Fibroblast of skin of right biceps (primary cell): ENCODE measurements around the gene LENG9.
"Not testable (repeated sequence)": the region's sequence is repeated elsewhere in the genome, so short reads cannot be mapped to it uniquely, and the experiment has no call there.

Experiments used
- DNase-seq: peaks from one replicate; pipeline ENCODE4 v3.0.0-alpha.2; 2013

The LENG9 gene

DNA sequence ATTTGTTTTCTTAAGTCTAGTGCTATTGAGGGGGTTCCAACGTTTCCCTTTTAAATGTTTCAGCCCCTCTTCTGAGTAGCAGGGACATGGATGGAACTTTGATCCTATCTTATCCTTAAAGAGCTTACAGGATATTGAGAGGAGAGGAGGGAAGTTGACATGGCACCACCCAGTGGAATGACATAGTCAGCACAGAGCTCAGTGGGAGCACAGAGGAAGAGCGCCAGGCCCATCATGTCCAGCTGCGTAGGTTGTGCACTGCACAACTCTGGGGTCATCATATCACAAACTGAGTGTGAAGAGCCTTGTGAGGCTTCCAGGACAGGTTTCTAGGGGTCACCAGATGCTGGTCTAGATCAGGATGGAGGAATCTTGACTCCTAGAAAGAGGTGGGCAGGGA is 14.1 kb upstream of the LENG9 start:
- DNase-seq, result no peak

- DNase-seq, result no peak
These were observed 12.1 kb upstream of the LENG9 start for GRCh38 chr19:54475706-54476105.

DNA sequence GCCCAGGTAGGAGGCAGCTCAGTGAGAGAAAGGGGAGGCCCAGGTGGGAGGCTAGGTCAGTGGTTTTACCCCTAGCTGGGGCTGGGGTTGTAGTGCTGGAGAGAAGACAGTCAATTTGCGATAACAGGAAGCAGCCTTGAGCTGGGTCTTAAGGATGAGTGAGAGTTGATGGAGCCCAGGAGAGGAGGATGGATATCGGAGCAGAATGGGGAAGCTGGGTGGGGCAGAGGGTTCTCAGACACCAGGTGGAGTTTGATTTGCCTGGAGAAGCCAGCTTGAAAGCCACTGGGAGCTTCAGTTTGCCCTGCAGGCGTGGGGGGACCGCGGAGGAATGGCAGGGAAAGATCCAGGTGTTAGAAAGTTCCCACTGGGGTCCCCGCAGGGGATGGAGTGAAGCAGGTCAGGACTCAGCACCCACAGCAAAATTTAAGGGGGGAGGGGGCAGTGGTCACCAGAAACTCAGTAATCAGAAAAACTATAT is 10.4 kb upstream of the LENG9 start:
- no peak for DNase-seq

DNA sequence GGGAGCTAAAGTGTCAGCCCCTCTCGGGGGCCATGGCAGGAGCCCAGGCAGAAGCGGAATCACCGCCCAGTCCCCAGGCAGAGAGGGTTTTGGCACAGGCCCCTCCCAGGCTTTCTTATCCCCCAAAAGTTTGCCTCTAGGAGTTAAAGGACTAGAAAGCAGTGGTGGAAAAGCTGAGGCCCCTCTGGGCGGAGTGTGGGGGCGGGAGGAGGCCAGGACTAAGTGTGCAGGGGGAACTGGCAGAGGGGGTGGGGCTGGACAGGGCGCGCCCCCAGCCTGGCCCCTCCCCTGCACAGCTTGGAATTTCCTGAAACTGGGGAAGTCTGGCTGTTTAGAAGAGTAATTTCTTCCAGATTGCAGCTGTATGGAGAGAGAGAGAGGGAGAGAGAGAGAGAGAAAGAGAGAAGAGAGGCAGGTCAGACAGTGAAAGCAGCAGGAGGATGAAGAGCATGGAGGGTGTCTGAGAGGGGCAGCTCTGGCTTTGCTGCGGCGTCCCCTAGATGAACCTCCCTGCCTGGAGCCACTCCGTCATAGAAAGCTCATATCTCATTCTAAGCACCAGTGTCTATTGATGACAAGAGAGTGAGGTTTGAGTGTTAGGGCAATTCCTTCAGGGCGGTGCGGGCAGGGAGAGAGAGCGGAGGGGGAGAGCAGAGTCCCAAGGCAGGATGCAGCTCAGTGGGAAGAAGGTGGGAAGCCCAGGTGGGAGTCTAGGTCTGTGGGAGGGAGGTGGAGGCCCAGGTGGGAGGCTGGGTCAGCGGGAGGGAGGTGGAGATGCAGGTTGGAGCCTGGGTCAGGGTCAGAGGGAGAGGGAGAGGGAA is 9.7 kb upstream of the LENG9 start, which contains the start of gene CDC42EP5:
CDC42EP5 (minus strand) TSS at position 226 of the 821 bp plus-strand sequence. CDS start 7,749 bp downstream, outside the sequence.
- DNase-seq, result peak; percentile 93

GRCh38 chr19:54470991-54471782 is 7.6 kb upstream of the LENG9 start:
- DNase-seq, result no peak

- DNase-seq, result no peak
These were observed 6.8 kb upstream of the LENG9 start for GRCh38 chr19:54470276-54470887.

- DNase-seq, result no peak
These were observed 5.9 kb upstream of the LENG9 start for GRCh38 chr19:54469496-54469934.

DNA sequence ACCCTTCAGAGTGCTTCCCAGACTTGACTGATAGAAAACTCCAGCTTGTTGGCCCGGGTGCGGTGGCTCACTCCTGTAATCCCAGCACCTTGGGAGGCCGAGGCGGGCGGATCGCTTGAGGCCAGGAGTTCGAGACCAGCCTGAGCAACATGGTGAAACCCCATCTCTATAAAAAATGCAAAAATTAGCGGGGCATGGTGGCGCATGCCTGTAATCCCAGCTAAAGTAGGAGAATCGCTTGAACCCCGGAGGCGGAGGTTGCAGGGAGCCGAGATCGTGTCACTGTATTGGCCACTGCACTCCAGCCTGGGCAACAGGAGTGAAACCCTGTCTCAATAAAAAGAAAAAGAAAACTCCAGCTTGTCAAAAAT is 2.5 kb upstream of the LENG9 start:
- DNase-seq, result not testable (repeated sequence)

DNA sequence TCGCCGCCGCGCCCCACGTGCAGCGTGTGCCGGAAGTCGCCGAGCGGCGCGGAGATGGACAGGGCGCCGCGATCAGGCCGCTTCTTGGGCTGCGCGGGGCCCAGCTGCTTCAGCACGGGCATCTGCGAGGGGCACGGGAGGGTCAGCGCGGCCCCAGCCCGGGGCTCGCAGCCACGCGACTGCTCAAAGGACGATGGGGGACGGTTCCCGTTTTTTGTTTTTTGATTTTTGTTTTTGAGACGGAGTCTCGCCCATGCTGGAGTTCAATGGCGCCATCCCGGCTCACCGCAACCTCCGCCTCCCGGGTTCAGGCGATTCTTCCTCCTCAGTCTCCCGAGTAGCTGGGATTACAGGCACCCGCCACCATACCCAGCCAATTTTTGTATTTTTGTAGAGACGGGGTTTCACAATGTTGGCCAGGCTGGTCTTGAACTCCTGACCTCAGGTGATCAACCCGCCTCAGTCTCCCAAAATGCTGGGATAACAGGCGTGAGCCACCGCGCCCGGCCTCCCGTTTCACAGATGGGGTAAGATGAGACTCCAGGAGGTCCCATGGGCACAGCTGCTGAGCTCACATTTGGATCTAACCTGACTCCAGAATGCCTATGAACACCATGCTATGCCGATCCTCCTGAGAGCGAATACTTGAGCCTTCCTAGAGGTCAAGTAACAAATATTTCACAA is 2.0 kb upstream of the LENG9 start:
- no peak for DNase-seq

GRCh38 chr19:54464630-54465425 is 1.2 kb upstream of the LENG9 start:
- DNase-seq, result peak; percentile 87

DNA sequence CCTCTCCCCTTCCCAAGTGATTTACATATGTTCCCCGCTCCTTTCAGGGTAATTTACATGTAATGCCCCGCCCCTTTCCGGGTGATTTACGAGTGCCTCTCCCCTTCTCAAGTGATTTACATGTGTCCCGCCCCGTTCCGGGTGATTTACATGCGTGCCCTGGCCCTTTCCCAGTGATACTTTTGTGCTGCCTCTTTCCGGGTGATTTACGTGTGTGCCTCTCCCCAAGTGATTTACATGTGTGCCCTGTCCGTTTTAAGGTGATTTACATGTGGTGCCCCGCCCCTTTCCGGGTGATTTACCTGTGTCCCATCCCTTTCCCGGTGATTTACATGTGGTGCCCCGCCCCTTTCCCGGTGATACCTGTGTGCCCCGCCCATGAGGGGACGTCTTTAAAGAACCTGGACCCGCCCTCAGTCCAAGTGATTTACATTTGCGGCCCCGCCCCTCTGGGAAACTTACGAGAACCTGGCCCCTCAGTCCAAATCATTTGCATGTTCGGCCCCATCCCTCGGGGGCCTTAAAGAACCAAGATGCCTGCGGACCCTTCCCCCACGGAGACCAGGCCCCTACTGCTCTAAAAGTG is 559 bp upstream of the LENG9 start:
- DNase-seq, result peak; percentile 80

- DNase-seq, result peak; percentile 81
These were observed 685 bp downstream of the LENG9 start for GRCh38 chr19:54462655-54463530.

DNA sequence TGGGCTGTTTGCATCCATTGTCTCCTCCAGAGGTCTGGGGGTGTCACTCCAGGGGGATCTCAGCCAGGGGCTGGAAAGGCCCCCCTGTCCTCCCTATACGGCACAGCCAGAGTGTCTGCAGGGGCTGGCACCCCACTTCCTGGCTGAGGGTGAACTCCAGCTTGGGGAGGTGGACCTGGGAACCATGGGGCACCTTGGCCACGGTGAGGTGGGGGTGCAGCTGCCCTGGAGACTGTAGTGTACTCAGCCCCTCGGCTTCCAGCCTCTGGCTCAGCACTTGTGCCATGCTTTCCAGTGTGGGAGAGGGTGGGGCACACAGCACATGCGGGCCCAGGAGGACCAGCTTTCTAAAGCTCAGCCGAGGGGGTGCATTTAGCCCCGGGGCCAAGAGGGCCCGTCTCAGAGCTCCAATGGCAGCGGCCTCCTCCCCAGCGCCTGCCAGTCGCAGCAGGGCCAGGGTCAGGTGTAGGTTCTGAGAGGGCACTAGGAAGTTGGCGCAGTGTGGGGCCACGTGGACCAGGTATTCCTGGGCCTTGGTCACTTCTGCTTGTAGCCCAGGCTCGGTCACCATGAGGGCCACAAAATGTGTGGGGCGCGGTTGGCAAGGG is 1.4 kb downstream of the LENG9 start:
- no peak for DNase-seq

DNA sequence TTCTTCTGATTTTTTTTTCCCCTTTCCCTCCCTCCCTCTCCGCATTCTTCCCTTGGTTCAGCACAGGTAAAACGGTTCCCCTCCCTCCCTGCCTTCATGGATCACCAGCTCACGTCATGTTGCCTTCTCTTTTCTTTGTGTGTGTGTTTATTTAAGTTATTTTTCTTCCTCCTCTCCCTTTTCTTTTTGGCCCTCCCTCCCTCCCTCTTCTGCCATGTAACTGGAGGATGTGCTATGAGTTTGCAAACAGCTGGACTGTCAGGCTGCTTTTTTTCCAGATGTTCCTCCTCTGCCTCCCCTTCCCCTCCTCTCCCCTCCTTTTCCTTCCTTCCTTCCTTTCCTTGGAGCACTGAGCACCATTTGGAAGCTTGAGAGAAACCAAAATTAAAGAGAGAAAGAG is 2.0 kb downstream of the LENG9 start:
- DNase-seq, result no peak

DNA sequence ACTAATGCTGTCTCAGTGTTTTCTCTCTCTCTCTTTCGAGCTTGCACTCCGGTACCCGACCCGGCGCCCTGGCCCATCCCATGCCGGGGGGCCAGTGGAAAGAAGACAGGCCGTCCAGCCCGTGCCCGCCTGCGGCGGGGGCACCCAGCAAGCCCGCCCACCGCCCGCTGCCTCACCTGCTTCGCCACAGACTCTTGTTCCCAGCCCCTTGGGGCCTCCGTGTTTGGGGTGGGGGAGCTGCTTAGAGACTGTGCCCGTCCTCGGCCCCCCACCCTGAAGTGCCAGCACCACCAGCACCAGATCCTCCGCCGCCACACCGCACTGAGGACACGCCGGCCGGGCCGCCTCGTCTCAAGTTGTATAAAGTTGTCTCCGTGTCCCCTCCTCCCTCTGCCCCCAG is 2.4 kb downstream of the LENG9 start:
- DNase-seq, result no peak

DNA sequence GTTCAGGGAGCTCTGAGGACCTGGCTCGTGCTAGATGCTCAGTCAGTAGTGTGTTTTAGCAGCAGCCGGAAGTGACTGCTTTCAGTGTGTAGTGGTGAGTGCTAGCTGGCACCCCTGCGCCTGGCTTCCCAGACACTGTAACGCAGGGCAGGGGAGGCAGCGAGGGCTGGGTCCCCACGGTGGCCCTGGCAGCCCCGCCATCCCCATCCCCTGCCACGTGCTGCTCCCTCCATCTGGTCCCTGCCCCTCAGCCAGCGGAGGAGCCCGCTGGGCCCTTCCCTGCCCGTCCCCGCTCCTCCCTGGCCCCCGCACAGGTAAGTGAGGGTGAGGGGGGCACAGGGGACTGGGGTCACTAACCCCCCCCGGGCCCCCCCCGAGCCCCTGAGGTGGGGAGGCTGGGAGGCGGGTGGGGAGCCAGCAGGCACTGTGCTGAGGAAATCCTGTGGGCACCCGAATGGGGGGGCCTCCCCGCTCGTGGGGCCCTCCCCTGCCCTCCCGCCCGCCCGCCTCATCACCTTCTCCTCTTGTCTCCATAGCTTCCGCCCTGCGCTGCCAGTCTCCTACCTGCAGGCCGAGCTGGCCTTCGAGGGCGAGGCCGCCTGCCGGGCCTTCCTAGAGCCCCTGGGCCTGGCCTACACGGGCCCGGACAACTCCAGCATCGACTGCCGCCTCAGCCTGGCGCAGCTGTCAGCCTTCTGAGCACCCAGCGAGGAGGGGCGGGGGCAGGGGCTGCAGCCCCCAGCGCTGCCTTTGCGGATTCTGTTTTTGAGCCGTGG is 3.2 kb downstream of the LENG9 start:
- no peak for DNase-seq

DNA sequence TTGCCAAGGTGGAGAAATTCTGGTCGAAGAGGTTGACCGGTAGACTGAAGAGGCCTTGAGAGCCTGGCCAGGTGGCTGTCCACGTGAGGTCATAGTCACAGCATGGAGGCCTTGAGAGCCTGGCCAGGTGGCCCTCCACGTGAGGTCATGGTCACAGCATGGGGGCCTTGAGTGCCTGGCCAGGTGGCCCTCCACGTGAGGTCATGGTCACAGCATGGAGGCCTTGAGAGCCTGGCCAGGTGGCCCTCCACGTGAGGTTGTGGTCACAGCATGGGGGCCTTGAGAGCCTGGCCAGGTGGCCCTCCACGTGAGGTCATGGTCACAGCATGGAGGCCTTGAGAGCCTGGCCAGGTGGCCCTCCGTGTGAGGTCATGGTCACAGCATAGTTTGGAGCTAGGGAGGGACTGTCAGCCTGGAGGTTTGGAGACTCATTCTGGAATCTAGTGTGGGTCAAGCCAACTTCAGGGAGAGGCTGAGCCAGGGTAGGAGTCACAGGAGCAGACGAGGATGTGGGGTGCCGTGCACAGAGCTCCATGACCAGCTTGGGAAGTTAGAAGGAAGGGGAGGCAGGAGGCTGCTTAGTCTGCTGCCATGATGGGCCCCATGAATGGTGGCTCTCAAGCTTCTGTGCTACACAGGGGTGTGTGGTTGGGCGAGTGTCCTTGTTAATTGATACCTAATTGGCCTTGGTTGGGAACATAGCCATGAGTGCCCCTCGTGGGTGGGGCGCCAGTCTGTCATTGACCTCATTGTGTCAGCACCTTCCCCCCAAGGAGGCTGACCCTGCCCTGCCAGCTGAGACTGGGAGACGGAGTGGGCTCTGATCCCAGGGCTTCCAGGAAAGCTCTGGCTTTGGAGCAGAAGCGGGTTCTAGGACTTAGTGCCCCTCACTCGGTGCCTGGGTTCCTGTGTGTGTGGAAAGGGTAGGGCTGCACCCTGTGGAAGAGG is 4.0 kb downstream of the LENG9 start:
- no peak for DNase-seq

DNA sequence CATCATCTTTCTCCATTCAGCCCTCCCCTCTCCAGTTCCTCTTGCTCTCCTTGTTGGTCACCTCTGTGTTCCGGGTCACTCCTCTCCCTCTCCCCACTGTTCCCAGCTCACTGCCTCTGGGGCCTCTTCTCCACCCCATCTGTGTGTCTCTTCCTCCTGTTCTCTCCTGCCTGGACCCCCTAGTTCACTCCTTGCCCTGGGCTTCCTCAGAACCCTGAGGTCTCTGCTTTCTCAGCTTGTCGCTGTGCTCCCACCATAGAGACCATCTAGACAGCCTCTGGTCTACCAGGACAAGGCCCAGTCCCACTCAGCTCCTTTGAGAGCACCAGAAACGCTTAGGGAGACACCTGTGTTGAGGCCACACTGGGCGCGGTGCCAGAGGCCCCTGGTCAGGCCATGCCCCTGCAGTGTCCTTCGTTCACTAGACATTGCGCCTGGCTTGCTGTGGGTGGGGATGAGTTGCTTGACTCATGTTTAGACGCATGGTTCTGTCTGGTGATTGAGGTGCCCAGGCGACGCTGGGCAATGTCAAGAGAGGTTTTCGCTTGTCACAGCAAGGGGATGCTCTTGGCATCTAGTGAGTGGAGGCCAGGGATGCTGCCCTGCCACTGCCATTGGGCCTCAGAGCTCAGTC is 4.8 kb downstream of the LENG9 start:
- no peak for DNase-seq
